NAMALWA (cell line): ENCODE measurements around the gene BCAS2.

Experiments
- DNase-seq: peaks from one replicate; pipeline ENCODE4 v3.0.0-alpha.2; 2015; ENCODE audit warnings: low spot score

Gene BCAS2

GRCh38 chr1:114558544-114558943 lies 22.9 kb downstream of the BCAS2 start:
- peak; percentile 55 for DNase-seq

GRCh38 chr1:114554577-114554976 lies 26.8 kb downstream of the BCAS2 start:
- no peak for DNase-seq

- DNase-seq: no peak
Measured at GRCh38 chr1:114552106-114552639, 29.2 kb downstream of the BCAS2 start.

GRCh38 chr1:114551400-114551799 lies 30.0 kb downstream of the BCAS2 start:
- no peak for DNase-seq

GRCh38 chr1:114550336-114550735 lies 31.1 kb downstream of the BCAS2 start:
- no peak for DNase-seq

GRCh38 chr1:114549137-114549536 lies 32.3 kb downstream of the BCAS2 start:
- DNase-seq: no peak

GRCh38 chr1:114547076-114547475 lies 34.3 kb downstream of the BCAS2 start:
- no peak for DNase-seq

- no peak for DNase-seq
Measured at GRCh38 chr1:114545796-114546195, 35.6 kb downstream of the BCAS2 start.

GRCh38 chr1:114545315-114545714 lies 36.1 kb downstream of the BCAS2 start:
- no peak for DNase-seq

- DNase-seq: no peak
Measured at GRCh38 chr1:114540821-114541220, 40.6 kb downstream of the BCAS2 start.

GRCh38 chr1:114540272-114540671 lies 41.1 kb downstream of the BCAS2 start:
- DNase-seq: no peak

- DNase-seq: no peak
Measured at GRCh38 chr1:114536043-114536442, 45.4 kb downstream of the BCAS2 start.

- DNase-seq: no peak
Measured at GRCh38 chr1:114535401-114535800, 46.0 kb downstream of the BCAS2 start.

- DNase-seq: no peak
Measured at GRCh38 chr1:114531094-114531493, 50.3 kb downstream of the BCAS2 start.

- DNase-seq: no peak
Measured at GRCh38 chr1:114530224-114530623, 51.2 kb downstream of the BCAS2 start.

- DNase-seq: peak; percentile 40
Measured at GRCh38 chr1:114524944-114525343, 56.5 kb downstream of the BCAS2 start.

- DNase-seq: no peak
Measured at GRCh38 chr1:114522264-114522575, 59.2 kb downstream of the BCAS2 start.

- DNase-seq: no peak
Measured at GRCh38 chr1:114521396-114522263, 59.8 kb downstream of the BCAS2 start.
